GM12892 (cell line): ENCODE results near the gene SEZ6L2.

ENCODE experiments used
- POLR2A ChIP-seq: IDR thresholded peaks from 2 replicates; pipeline ENCODE4 v1.6.1; 2011; ENCODE audit warnings: low read depth, low read length, control low read depth
- TAF1 ChIP-seq: IDR thresholded peaks from 2 replicates; pipeline ENCODE4 v1.6.1; 2011; ENCODE audit warnings: low read depth, mild to moderate bottlenecking, control low read depth, low read length, borderline replicate concordance

- TF ChIP-seq TAF1 (no peak), POLR2A (no peak)
Observed at GRCh38 chr16:29900888-29901606, 1.7 kb upstream of the SEZ6L2 start.
